SIG-M5 treated with dmso at 0.1 percent for 504 hours (cell line): Measurements from ENCODE around the gene PRMT7.

Experiments used
- DNase-seq: peaks from one replicate; lab custom pipeline; 2025; ENCODE audit not compliant: unreplicated experiment; lab: John Stamatoyannopoulos, UW

Gene PRMT7, protein sequence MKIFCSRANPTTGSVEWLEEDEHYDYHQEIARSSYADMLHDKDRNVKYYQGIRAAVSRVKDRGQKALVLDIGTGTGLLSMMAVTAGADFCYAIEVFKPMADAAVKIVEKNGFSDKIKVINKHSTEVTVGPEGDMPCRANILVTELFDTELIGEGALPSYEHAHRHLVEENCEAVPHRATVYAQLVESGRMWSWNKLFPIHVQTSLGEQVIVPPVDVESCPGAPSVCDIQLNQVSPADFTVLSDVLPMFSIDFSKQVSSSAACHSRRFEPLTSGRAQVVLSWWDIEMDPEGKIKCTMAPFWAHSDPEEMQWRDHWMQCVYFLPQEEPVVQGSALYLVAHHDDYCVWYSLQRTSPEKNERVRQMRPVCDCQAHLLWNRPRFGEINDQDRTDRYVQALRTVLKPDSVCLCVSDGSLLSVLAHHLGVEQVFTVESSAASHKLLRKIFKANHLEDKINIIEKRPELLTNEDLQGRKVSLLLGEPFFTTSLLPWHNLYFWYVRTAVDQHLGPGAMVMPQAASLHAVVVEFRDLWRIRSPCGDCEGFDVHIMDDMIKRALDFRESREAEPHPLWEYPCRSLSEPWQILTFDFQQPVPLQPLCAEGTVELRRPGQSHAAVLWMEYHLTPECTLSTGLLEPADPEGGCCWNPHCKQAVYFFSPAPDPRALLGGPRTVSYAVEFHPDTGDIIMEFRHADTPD

DNA sequence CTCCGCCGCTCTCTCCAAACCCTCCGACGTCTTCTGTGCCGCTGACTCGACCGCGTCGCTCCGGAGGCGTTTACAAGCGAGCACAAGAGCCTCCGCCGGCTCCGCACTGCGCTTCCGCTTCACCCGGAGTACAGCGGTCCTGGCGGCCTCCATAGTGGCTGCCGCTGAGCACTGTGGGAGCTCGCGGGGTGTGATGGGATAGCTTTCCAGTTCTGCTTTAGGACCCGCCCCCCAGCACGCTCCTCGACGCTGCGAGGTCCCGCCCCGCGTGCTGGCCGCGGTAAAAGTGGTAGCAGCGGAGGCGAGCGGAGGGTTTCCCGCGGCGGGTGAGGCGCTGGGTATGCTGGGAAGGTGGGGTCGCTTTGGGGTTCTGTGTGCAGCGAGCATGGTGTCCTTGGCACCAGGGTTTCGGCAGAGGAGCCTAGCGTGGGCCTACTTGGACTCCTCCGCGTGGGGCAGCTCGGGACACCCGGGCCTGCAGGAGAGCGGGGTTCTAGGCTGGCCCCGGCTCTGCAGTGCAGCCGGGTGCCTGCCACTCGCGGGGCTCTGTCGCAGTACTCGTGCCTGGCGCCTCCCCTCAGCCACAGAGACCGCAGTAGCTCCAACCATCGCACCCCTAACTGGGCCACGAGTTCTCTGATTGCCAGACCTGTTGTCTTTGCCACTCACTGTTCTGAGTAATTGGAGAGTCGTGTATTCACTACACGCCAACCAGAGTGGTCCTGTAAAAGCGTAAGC lies at the start of gene PRMT7, which contains the start of gene SLC7A6OS:
PRMT7 (plus strand) TSS at position 246 of the 738 bp plus-strand sequence. CDS start 4,961 bp downstream, outside the sequence.
SLC7A6OS (minus strand) TSS at position 173 of the 738 bp plus-strand sequence; CDS start at position 153, 20 bp downstream.
- DNase-seq: peak; percentile 96

DNA sequence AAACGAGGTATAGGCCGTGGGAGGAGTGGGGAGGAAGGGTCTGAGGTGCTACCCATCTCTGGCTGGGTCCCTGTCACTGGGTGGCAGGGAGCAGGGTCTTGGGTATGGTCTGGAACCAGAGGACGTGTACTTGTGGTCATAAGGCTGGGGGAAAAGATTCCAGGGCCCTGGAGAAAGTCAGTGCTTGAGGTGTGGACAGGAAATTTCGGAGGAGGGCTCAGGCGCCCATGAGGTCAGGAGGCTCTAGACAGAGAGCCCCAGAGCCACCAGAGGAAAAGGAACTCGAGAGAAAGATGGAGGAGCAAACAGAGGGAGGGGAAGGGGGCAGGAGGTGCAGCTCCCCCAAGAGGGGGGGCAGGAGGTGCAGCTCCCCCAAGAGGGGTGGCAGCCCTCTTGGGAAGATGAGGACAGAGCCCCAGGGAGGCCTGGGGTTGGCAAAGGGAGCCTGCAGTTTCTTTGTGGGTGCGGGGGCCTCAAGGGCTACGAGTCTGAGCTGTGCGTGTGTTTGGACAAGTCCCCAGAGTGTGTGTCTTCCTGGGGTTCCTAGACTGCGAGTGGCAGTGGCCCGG lies 47.2 kb upstream of the PRMT7 start:
- DNase-seq: no peak

- DNase-seq: peak; percentile 67
Observed at GRCh38 chr16:68264128-68265077, 46.4 kb upstream of the PRMT7 start, which contains the start of gene SLC7A6. Gene SLC7A6, plus strand, starts transcription at chr16:68264526. Its CDS starts 10,201 bp downstream, at chr16:68274727.

DNA sequence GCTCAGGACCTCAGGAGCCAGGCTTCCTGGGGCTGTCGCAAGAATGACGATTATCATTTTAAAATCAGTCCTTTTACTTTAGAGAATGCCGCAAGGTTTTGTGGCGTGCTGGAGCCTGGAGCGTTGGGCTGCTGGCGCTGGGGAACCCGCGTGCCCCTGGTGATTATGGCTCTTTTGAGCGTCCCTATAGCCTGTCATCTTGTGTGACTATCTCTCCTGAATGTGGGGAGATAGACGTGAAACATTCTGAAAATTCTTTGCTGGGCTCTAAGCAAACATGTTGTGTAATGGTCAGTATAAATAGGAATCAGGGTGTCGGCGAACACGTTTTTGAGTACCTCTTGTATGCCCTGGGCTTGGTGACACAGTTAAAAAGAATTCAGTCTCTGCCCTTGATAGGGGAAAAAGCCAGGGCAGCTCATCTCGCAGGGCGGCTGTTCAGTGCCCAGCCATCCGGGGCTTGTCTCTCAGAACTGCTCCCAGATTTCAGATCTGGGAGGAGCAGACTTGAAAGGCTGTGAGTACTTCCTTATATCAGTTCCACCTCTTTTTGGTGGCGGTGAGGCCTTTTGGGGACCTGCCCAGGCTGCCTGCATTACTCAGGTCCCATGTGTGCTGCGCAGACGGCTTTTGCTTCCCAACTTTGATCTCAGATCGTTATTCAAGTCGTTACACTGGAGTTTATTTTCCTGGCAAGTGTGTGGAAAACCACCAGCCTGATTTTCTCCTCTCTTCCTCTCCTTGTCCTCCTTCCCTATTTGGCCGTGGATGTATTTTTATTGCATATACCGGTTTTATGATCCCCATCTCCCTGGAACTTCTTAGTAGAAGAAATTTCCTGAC lies 45.5 kb upstream of the PRMT7 start:
- peak; percentile 81 for DNase-seq

DNA sequence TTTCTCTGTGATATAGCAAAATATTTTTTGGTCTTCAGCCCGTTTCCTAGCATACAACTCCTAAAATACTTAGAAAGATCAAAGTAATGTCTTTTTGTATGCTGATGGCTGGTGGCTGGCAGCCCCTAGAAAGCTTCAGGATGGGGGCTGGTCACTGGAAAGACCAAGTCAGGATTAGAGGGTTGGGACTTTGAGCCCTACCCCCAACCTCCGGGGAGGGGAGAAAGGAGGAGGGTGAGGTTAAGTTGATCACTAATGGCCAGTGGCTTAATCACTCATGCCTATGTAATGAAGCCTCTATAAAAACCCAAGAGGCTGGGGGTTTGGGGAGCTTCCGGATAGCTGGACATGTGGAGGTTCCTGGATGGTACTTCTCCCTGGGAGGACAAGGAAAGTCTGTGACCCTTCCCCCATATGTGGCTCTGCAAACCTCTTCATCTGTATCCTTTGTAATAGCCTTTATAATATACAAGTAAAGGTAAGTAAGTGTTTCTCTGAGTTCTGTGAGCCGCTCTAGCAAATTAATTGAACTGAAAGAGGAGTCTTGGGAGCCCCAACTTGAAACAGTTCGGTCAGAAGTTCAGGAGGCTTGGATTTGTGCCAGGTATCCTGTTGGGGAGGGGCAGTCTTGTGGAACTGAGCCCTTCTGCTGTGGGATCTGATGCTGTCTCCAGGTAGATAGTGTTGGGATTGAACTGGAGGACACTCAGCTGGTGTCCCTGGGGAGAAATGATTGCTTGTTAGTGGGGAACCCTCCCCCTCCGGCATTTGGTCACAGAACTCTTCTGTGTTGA lies 43.0 kb upstream of the PRMT7 start:
- DNase-seq: no peak

- DNase-seq: no peak
Observed at GRCh38 chr16:68269793-68270192, 41.0 kb upstream of the PRMT7 start.

DNA sequence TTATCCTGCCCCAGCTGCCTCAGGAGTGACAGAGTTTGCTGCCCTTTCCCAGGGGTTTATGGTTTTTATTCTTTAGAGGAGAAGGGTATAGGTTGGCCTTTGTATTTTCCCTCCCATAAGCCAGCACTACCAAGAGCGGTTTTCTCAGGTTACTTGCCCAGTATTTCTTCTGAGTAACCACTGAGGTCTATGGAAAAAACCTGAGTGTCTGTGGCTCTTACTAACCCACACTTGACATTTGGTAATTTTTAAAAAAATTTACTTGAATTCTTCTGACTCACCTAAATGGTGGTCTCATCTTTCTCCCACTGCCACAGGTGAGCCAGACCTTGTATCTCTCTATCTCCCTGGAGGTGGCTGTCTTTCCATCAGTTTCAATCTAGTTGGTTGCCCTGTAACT lies 40.5 kb upstream of the PRMT7 start:
- no peak for DNase-seq

- DNase-seq: no peak
Observed at GRCh38 chr16:68272507-68273209, 38.2 kb upstream of the PRMT7 start.

DNA sequence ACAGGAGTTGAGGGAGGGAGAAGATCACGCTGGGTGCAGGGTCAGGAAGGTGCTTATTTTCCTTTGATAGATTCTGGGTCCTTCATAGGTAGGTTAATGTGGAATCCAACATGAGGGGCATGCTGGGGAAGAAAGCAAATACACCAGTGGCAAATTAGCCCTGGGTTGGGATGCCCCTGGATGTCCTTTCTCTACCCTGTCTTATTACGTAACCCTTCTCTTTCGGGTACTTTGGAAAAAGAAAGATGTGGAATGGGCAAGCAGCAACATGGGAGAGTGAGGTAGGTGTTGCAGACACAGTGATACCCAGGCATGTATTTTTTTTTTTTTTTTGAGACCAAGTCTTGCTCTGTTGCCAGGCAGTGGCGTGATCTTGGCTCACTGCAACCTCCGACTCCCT lies 37.4 kb upstream of the PRMT7 start:
- DNase-seq: no peak

GRCh38 chr16:68273896-68274295 lies 36.9 kb upstream of the PRMT7 start:
- no peak for DNase-seq

DNA sequence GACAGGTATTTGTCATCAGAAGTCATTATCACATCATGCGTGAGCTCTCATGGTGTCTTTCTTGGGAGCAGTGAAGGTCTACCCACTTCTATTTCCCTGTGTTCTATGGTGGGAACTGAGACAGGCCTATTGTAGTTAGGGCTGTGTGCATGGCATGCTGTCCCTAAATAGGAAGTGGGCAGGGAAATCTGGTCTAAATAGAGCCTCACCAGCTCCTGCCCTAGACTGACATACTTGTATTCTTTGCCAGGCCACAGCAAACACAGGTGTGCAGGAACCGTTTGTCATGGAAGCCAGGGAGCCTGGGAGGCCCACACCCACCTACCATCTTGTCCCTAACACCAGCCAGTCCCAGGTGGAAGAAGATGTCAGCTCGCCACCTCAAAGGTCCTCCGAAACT lies 36.4 kb upstream of the PRMT7 start:
- DNase-seq: no peak

DNA sequence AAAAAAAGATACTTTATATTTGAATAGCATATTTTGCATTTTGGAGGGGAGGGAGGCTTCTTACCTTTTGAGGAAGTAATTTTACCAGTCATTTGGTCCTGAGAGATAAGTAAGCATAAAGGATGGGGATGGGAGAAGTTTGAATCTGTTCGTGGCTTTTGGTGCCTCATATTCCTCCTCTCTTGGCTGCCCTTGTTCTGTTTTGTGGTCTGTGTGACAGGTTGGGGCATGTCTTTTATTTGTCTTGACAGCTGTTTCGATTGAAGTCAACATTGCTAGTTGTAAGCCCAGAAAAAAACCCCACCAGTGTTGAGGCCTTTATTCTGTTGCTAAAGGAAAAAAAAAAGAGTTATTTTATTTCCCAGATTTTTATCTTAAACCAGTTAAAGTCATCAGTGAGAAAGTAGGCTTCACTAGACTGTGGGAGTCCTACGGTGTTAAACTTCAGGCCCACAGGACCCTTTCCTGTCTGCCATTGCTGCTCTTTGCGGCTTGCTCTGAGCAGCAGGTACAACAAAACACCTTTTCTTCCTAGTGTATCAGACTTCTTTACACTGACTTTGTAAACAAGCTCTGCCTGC lies 35.1 kb upstream of the PRMT7 start:
- no peak for DNase-seq

DNA sequence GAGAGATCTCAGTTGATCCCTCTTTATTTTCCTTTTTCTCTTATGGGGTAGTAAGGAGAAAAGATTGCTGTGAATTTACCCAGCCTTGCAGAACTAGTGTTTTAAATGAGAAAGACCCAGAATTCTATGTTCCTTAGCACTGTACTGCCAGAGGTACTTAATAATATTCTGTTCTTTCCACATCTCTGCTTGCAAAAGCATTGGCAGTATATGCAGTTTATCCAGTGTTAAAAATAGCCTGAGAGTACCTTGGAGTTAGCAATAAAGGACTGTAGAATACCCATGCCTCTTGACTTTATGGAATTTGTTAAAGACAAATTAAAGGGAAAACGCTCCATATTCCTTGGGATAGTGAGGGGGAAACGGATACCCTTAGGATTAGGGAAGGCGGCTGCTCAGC lies 34.6 kb upstream of the PRMT7 start:
- no peak for DNase-seq

DNA sequence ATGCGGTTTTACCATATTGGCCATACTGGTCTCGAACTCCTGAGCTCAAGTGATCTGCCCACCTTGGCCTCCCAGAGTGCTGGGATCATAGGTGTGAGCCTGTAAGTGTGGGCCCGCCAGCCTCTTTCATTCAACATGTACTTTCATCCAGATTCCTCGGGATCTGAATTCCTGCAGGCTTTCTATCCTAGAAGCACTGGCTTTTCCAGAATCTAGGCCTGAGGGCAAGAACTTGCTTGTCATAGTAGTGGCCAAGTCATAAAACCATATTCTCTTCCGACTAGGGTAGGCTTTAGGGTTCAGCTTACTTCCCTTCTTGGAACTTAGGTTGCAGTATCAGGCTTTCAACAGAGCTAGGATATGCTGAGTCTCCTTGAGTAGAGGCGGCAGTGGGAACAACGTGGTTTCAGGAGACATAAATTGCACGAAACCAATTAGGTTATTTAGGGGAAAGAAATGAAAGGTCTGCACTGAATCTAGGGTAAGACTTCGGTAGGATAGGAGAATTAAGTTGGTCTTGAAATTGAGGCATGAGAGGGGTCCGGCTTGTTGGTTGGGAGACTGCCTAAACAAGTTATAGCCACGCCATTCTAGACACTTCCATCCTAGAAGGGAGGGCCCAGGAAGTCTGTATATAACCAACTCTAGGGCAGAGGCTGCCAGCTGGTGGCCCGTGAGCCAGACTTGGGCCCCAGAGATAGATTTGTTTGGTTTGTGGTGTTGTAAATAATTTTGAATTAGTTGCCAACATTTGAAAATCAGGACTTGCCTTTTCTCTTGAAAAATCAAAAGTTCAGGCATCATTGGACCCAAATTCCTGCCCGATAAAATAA lies 30.9 kb upstream of the PRMT7 start:
- DNase-seq: no peak

GRCh38 chr16:68281368-68282063 lies 29.3 kb upstream of the PRMT7 start:
- no peak for DNase-seq

DNA sequence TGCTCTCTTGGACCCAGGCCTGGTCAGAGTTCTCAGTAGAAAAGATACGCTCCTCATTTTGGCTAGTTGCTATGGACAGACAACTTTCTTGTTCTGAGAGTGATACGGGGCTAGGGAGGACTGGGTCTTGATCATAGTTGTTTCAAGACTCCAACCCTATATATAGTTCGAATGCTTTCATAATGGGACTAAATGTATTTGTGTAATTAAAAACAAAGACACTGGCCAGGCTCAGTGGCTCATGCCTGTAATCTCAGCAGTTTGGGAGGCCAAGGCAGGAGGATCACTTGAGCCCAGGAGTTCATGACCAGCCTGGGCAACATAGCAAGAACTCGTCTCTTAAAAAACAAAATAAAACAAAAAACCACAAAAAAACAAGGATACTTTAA lies 28.8 kb upstream of the PRMT7 start:
- no peak for DNase-seq
